ENCODE data around the gene CDHR4.

DNA sequence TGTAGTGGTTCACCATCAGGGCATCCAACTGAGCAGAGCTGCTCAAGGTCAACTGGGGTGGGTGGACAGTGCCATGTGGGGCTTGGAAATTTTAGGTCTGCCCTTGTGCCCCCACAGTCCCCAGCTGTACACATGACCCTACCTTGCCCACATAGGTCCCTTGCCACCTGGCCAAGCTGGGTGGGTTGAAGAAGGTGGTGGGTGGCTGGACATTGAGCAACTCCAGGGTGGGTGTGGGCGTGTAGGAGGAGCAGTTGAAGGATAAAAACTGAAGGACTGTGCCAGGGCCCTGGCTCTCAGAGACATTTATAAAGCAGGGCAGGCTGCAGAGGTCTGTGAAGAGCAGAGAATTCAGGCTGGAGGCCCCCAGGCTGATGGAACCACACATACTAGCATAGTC is 568 bp downstream of the CDHR4 start:
- no peak for TF ChIP-seq ASH2L (IDR thresholded peaks at IDR 0.05; ENCODE audit: low read length)
- no peak for TF ChIP-seq CREB1 (IDR thresholded peaks at IDR 0.05)
- TF ChIP-seq, protein P1, sequence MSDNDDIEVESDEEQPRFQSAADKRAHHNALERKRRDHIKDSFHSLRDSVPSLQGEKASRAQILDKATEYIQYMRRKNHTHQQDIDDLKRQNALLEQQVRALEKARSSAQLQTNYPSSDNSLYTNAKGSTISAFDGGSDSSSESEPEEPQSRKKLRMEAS (IDR thresholded peaks at IDR 0.05), result no peak
- TF ChIP-seq KDM1A (IDR thresholded peaks at IDR 0.05; ENCODE audit: borderline replicate concordance, low read length), result no peak
- no peak for TF ChIP-seq POLR2A (IDR thresholded peaks at IDR 0.05; ENCODE audit: control extremely low read depth in 1 of 2, low read depth in 2 of 2, low read length in 2 of 2)
- no peak for TF ChIP-seq POLR2AphosphoS5 (IDR thresholded peaks at IDR 0.05; ENCODE audit: low read depth, low read length)
- TF ChIP-seq EZH2 (IDR thresholded peaks at IDR 0.05; ENCODE audit: low read depth, low read length, severe bottlenecking), result no peak
- TF ChIP-seq RFX5 (IDR thresholded peaks at IDR 0.05; ENCODE audit: borderline replicate concordance, low read depth, low read length), result no peak
- TF ChIP-seq NANOG (IDR thresholded peaks at IDR 0.05; ENCODE audit: insufficient read depth, low read depth, low read length, poor library complexity, severe bottlenecking), result no peak
- TF ChIP-seq, protein P2, sequence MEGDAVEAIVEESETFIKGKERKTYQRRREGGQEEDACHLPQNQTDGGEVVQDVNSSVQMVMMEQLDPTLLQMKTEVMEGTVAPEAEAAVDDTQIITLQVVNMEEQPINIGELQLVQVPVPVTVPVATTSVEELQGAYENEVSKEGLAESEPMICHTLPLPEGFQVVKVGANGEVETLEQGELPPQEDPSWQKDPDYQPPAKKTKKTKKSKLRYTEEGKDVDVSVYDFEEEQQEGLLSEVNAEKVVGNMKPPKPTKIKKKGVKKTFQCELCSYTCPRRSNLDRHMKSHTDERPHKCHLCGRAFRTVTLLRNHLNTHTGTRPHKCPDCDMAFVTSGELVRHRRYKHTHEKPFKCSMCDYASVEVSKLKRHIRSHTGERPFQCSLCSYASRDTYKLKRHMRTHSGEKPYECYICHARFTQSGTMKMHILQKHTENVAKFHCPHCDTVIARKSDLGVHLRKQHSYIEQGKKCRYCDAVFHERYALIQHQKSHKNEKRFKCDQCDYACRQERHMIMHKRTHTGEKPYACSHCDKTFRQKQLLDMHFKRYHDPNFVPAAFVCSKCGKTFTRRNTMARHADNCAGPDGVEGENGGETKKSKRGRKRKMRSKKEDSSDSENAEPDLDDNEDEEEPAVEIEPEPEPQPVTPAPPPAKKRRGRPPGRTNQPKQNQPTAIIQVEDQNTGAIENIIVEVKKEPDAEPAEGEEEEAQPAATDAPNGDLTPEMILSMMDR (IDR thresholded peaks at IDR 0.05; ENCODE audit: control extremely low read depth in 1 of 3, insufficient read depth in 1 of 3, low read depth in 1 of 3, low read length in 3 of 3), result no peak
- TF ChIP-seq CBX8 (IDR thresholded peaks at IDR 0.05; ENCODE audit: borderline replicate concordance, low read depth, low read length), result no peak
- TF ChIP-seq KDM5A (IDR thresholded peaks at IDR 0.05; ENCODE audit: low read length), result no peak
- TF ChIP-seq JUND (IDR thresholded peaks at IDR 0.05; ENCODE audit: low read length), result no peak
